Activated CD4-positive, alpha-beta T cell treated with anti-CD3 and anti-CD28 coated beads, Interleukin-2, amount 50 U/mL, for 4 hours (primary cell): ENCODE data around the gene TUBB8B.
"Not testable (repeated sequence)": the region's sequence is repeated elsewhere in the genome, so short reads cannot be mapped to it uniquely, and the experiment has no call there.

Experiments used
- DNase-seq, 2 experiments: peaks; one replicate each; pipeline ENCODE4 v3.0.0-alpha.2; 2020

TUBB8B gene

GRCh38 chr18:11383-12274, 37.8 kb downstream of the TUBB8B start:
- not testable (repeated sequence) for DNase-seq

GRCh38 chr18:10624-11184, 38.7 kb downstream of the TUBB8B start:
- not testable (repeated sequence) for DNase-seq

GRCh38 chr18:9937-10336, 39.5 kb downstream of the TUBB8B start:
- not testable (repeated sequence) for DNase-seq
